Brain pericyte (primary cell): ENCODE results near the gene ANTXR2.

Experiments
- DNase-seq: peaks from one replicate; pipeline ENCODE4 v3.0.0-alpha.2; 2012; ENCODE audit warnings: low read depth, low spot score

ANTXR2 gene

GRCh38 chr4:80092088-80092487 is 19.1 kb upstream of the ANTXR2 start:
- no peak for DNase-seq

- no peak for DNase-seq
Measured at GRCh38 chr4:80091688-80092087, 18.7 kb upstream of the ANTXR2 start.

GRCh38 chr4:80091184-80091583 is 18.2 kb upstream of the ANTXR2 start:
- no peak for DNase-seq

- no peak for DNase-seq
Measured at GRCh38 chr4:80090090-80090489, 17.1 kb upstream of the ANTXR2 start.

GRCh38 chr4:80088471-80088870 is 15.4 kb upstream of the ANTXR2 start:
- DNase-seq: no peak

- DNase-seq: no peak
Measured at GRCh38 chr4:80086296-80086695, 13.3 kb upstream of the ANTXR2 start.

- no peak for DNase-seq
Measured at GRCh38 chr4:80085081-80085480, 12.1 kb upstream of the ANTXR2 start.

GRCh38 chr4:80082693-80083092 is 9.7 kb upstream of the ANTXR2 start:
- no peak for DNase-seq

GRCh38 chr4:80081566-80081965 is 8.5 kb upstream of the ANTXR2 start:
- DNase-seq: no peak

- DNase-seq: no peak
Measured at GRCh38 chr4:80079255-80079923, 6.4 kb upstream of the ANTXR2 start.

- DNase-seq: no peak
Measured at GRCh38 chr4:80078346-80079092, 5.5 kb upstream of the ANTXR2 start.

GRCh38 chr4:80077639-80078038 is 4.6 kb upstream of the ANTXR2 start:
- DNase-seq: no peak

GRCh38 chr4:80076681-80077080 is 3.7 kb upstream of the ANTXR2 start:
- no peak for DNase-seq

- no peak for DNase-seq
Measured at GRCh38 chr4:80075995-80076675, 3.1 kb upstream of the ANTXR2 start.

GRCh38 chr4:80074651-80075050 is 1.6 kb upstream of the ANTXR2 start:
- DNase-seq: no peak

GRCh38 chr4:80074069-80074468 is 1.0 kb upstream of the ANTXR2 start:
- DNase-seq: no peak

- DNase-seq: no peak
Measured at GRCh38 chr4:80073473-80074008, 512 bp upstream of the ANTXR2 start.

- no peak for DNase-seq
Measured at GRCh38 chr4:80072228-80072743, 743 bp downstream of the ANTXR2 start.

- DNase-seq: no peak
Measured at GRCh38 chr4:80071604-80072227, 1.3 kb downstream of the ANTXR2 start.

GRCh38 chr4:80070880-80071603 is 2.0 kb downstream of the ANTXR2 start:
- no peak for DNase-seq
